K562 (cell line): ENCODE measurements around the gene LRRTM2. TPM values are rescaled to one million over a fixed set of nuclear protein-coding genes. Genes with fewer than 3 reads are reported as not detected.

ENCODE experiments used
- ATAC-seq: fragments of 200-7000 bp; cut with Tn5 transposase; 3 replicates; pipeline ENCODE4 v1.9.1; 2020; ENCODE audit warnings: moderate library complexity
- BruUV-seq: library from RNA; stranded (reverse); fragments of 400-500 nt; replicated peaks from 2 replicates; lab custom pipeline; 2021; lab: Mats Ljungman, UMichigan
- CTCF ChIA-PET: fragments of 300-600 bp; formaldehyde crosslinking; extraction: SDS; loops from one replicate; lab custom pipeline; 2021; ENCODE audit warnings: low intra/inter-chr PET ratio; lab: Yijun Ruan, JAX
- POLR2A ChIA-PET: fragments of 300-600, 350-650 bp; sonication (Branson Sonifier 250); formaldehyde crosslinking; extraction: SDS; loops from one replicate; lab custom pipeline; 2021; ENCODE audit warnings: antibody characterized with exemption, inconsistent platforms; lab: Yijun Ruan, JAX
- DNase-seq, 4 experiments: peaks; one replicate each; pipeline versions ENCODE4 v3.0.0 to v3.0.0-alpha.2; 2011 to 2018; ENCODE audit warnings: low spot score in 3 of 4, mixed read lengths in 3 of 4; ENCODE audit errors: extremely low read depth in 1 of 4
- FAIRE-seq: peaks from 2 replicates; lab custom pipeline; 2011; peaks lifted over from hg19 to GRCh38; lab: Jason Lieb, UNC
- H2AFZ ChIP-seq: 2 replicates; pipeline ENCODE4 v1.6.0; 2011; ENCODE audit warnings: low read depth, low read length, control low read depth, inconsistent platforms
- H3K27ac ChIP-seq: fragments of 200-600 bp; 3 replicates; pipeline ENCODE4 v1.8.0; 2011; ENCODE audit warnings: low read depth, mild to moderate bottlenecking, control low read depth, inconsistent platforms, low read length, moderate library complexity, mixed read lengths; ENCODE audit errors: extremely low read depth
- H3K27me3 ChIP-seq, 2 experiments: fragments of 300-600 bp in 1 of 2; 2 replicates in 1 of 2; 3 replicates in 1 of 2; pipeline versions ENCODE4 v1.6.0 to v1.8.0; 2011; ENCODE audit warnings: inconsistent platforms in 2 of 2, low read length in 2 of 2, mild to moderate bottlenecking in 1 of 2, mixed read lengths in 1 of 2, moderate library complexity in 1 of 2; ENCODE audit not compliant: control insufficient read depth in 2 of 2, insufficient read depth in 2 of 2
- H3K36me3 ChIP-seq: fragments of 300-600 bp; 3 replicates; pipeline ENCODE4 v1.8.0; 2011; ENCODE audit warnings: mild to moderate bottlenecking, low read length, inconsistent platforms; ENCODE audit not compliant: control insufficient read depth, insufficient read depth
- H3K4me1 ChIP-seq, 2 experiments: fragments of 200-600 bp in 1 of 2; replicated peaks in 1 of 2; 2 replicates in 1 of 2; 3 replicates in 1 of 2; pipeline versions ENCODE4 v1.5.1 to v1.8.0; 2011; ENCODE audit warnings: inconsistent platforms in 2 of 2, low read length in 2 of 2, mild to moderate bottlenecking in 1 of 2, mixed read lengths in 1 of 2, moderate library complexity in 1 of 2; ENCODE audit not compliant: control insufficient read depth in 2 of 2, insufficient read depth in 2 of 2
- H3K4me2 ChIP-seq: 2 replicates; pipeline ENCODE4 v1.6.1; 2011; ENCODE audit warnings: low read length, control low read depth, inconsistent platforms, mixed read lengths; ENCODE audit not compliant: insufficient read depth
- H3K4me3 ChIP-seq: fragments of 200-600 bp; sonication (generic), shearing (Covaris generic); 2 replicates; pipeline ENCODE4 v1.5.1; 2016; ENCODE audit warnings: control low read depth, inconsistent platforms
- H3K79me2 ChIP-seq: fragments of 200-600 bp; 3 replicates; pipeline ENCODE4 v1.8.0; 2011; ENCODE audit warnings: low read length, inconsistent platforms; ENCODE audit not compliant: control insufficient read depth, insufficient read depth
- H3K9ac ChIP-seq, 2 experiments: 2 replicates each; pipeline versions ENCODE4 v1.6.0 to v1.6.1; 2011; ENCODE audit warnings: low read depth in 2 of 2, low read length in 2 of 2, control low read depth in 1 of 2, inconsistent platforms in 1 of 2, mild to moderate bottlenecking in 1 of 2, mixed read lengths in 1 of 2; ENCODE audit not compliant: insufficient read depth in 1 of 2
- H3K9me1 ChIP-seq: one replicate; pipeline ENCODE4 v1.6.0; 2011; ENCODE audit warnings: inconsistent platforms, mild to moderate bottlenecking, low read length, moderate library complexity; ENCODE audit not compliant: control insufficient read depth, insufficient read depth
- H3K9me3 ChIP-seq: replicated peaks from 2 replicates; pipeline ENCODE4 v1.5.1; 2011; ENCODE audit warnings: low read depth, low read length, inconsistent platforms; ENCODE audit not compliant: control insufficient read depth, insufficient read depth
- H4K20me1 ChIP-seq: replicated peaks from 2 replicates; pipeline ENCODE4 v1.6.1; 2011; ENCODE audit warnings: low read length, inconsistent platforms, mixed read lengths; ENCODE audit not compliant: control insufficient read depth, insufficient read depth
- CSDE1 ChIP-seq, 2 experiments: fragments of 450-650 bp; IDR thresholded peaks; 2 replicates each; pipeline ENCODE4 v1.6.1; 2016; ENCODE audit warnings: mild to moderate bottlenecking in 1 of 2
- FOSL1 ChIP-seq: fragments of 200-800 bp; sonication (Bioruptor generic); conservative IDR thresholded peaks from 2 replicates; pipeline ENCODE4 v1.6.1; 2016; ENCODE audit warnings: missing genetic modification characterization, missing compliant biosample characterization
- HIVEP1 ChIP-seq: fragments of 250-450 bp; sonication (Bioruptor Pico); IDR thresholded peaks from 2 replicates; pipeline ENCODE4 v1.4.0; 2020; ENCODE audit warnings: mild to moderate bottlenecking
- LEF1 ChIP-seq: fragments of 450-650 bp; IDR thresholded peaks from 2 replicates; pipeline ENCODE4 v1.6.1; 2016; ENCODE audit warnings: mild to moderate bottlenecking
- RCOR1 ChIP-seq, 2 experiments: IDR thresholded peaks; 2 replicates each; pipeline ENCODE4 v1.6.1; 2012; ENCODE audit warnings: low read depth in 2 of 2, low read length in 2 of 2, borderline replicate concordance in 1 of 2, improper control_type of control experiment in 1 of 2
- ZBTB34 ChIP-seq: fragments of 250-450 bp; sonication (Bioruptor Pico); IDR thresholded peaks from 2 replicates; pipeline ENCODE4 v1.8.0; 2021; ENCODE audit warnings: mild to moderate bottlenecking, moderate library complexity
- ZFP1 ChIP-seq: fragments of 450-650 bp; formaldehyde crosslinking; IDR thresholded peaks from 2 replicates; pipeline ENCODE4 v1.4.0; 2020; ENCODE audit warnings: mild to moderate bottlenecking, mixed read lengths
- ZNF592 ChIP-seq: fragments of 450-650 bp; IDR thresholded peaks from 2 replicates; pipeline ENCODE4 v1.6.1; 2017; ENCODE audit warnings: antibody characterized with exemption, mild to moderate bottlenecking
- ZNF785 ChIP-seq: fragments of 250-450 bp; sonication (Bioruptor Pico); IDR thresholded peaks from 2 replicates; pipeline ENCODE4 v1.4.0; 2020; ENCODE audit warnings: mild to moderate bottlenecking
- WGBS: fragments of 100-300 bp; shearing (Covaris generic); methylation state at CpG from one replicate; pipeline ENCODE4 v1.1.6; 2016; ENCODE audit warnings: low coverage, mixed read lengths; ENCODE audit not compliant: insufficient coverage; ENCODE audit errors: missing lambda C conversion rate; 5-methylcytosine and 5-hydroxymethylcytosine counted together
- in situ Hi-C: fragments of 300-500 bp; cut with MboI; formaldehyde crosslinking; loops from 4 replicates; pipeline ENCODE4 v1.15.0; 2018; ENCODE audit warnings: inconsistent platforms, mixed read lengths
- intact Hi-C: fragments of 100-400 bp; cut with micrococcal nuclease; formaldehyde crosslinking; loops from 2 replicates; pipeline ENCODE4 v1.14.2; 2022
- polyA plus RNA-seq, 8 experiments: library from polyadenylated mRNA; depleted of rRNA in 4 of 8; stranded (reverse) in 5 of 8; unstranded in 3 of 8; fragments of >200 nt; fragmentation: Nextera tagmentation in 2 of 8; fragmentation: Illumina TruSeq in 1 of 8; extraction: Ambion mirVana in 2 of 8; extraction: Trizol in 1 of 8; gene quantifications; 2 replicates each; pipeline versions ENCODE4 v1.2.1 to v1.2.3, GENCODE V29; 2011 to 2014; ENCODE audit warnings: inconsistent platforms in 1 of 8, missing spikeins in 1 of 8
- total RNA-seq, 7 experiments: library from RNA; depleted of rRNA in 6 of 7; stranded (reverse); fragments of >200 nt in 6 of 7; fragmentation: Illumina TruSeq in 2 of 7; extraction: Trizol in 2 of 7; gene quantifications; 2 replicates each; pipeline versions ENCODE4 v1.2.1 to v1.2.3, GENCODE V29; 2011 to 2021; ENCODE audit warnings: low replicate concordance in 1 of 7
- TF ChIP-seq, protein P1 (sequence below): fragments of 200-800 bp; sonication (Bioruptor generic); IDR thresholded peaks from 2 replicates; pipeline ENCODE4 v1.6.1; 2017; ENCODE audit warnings: missing genetic modification characterization, missing compliant biosample characterization

The LRRTM2 gene
- total and polyA plus RNA-seq, 9 of the 15 experiments (the other 6 are each of a cell fraction or from before 2014, with no cell fraction given), result under 0.01 to 0.07 (median 0.03) TPM; not detected in 4

GRCh38 chr5:138909734-138910133 lies 34.6 kb upstream of the LRRTM2 start (continued):
- TF ChIP-seq, protein P1, sequence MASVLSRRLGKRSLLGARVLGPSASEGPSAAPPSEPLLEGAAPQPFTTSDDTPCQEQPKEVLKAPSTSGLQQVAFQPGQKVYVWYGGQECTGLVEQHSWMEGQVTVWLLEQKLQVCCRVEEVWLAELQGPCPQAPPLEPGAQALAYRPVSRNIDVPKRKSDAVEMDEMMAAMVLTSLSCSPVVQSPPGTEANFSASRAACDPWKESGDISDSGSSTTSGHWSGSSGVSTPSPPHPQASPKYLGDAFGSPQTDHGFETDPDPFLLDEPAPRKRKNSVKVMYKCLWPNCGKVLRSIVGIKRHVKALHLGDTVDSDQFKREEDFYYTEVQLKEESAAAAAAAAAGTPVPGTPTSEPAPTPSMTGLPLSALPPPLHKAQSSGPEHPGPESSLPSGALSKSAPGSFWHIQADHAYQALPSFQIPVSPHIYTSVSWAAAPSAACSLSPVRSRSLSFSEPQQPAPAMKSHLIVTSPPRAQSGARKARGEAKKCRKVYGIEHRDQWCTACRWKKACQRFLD, result no peak
- TF ChIP-seq RCOR1 (IDR thresholded peaks at IDR 0.05; ENCODE audit: borderline replicate concordance in 1 of 2, low read depth in 2 of 2, low read length in 2 of 2) (no peak), FOSL1 (tag) (no peak), CSDE1 (IDR thresholded peaks at IDR 0.05) (no peak), ZFP1 (CRISPR knock-in tag) (no peak), ZBTB34 (CRISPR knock-in tag) (no peak), ZNF785 (CRISPR knock-in tag) (no peak), HIVEP1 (no peak)

GRCh38 chr5:138905541-138905940 lies 30.4 kb upstream of the LRRTM2 start:
- ATAC-seq (no peak), FAIRE-seq (no peak), DNase-seq (no peak)
- Histone ChIP-seq H3K27me3 (no peaks in the 10 kb centered on the region), H3K4me2 (no peak overlapping the region), H3K27ac (no peak overlapping the region), H2AFZ (no peak overlapping the region), H3K9me1 (no peaks in the 10 kb centered on the region), H3K4me1 (peaks cover 0 to 2% of the 10 kb centered on the region in 2 experiments; a peak in 2 of 5 replicates), H3K36me3 (peaks cover 16% of the 10 kb centered on the region; the same call in 2 of the 3 replicates), H3K9ac (no peak overlapping the region), H3K4me3 (no peak overlapping the region), H3K9me3 (no peaks in the 10 kb centered on the region), H3K79me2 (no peaks in the 10 kb centered on the region), H4K20me1 (no peaks in the 10 kb centered on the region)
- in situ Hi-C loops, result no loop called here
- no TSS peak for BruUV-seq
- no peak for TF ChIP-seq ZNF592
- no peak for TF ChIP-seq LEF1
- CTCF ChIA-PET, result no interaction called here
- intact Hi-C loops, result no loop called here
- POLR2A ChIA-PET, result no interaction called here
- WGBS, result 100% methylated on average over 1 of the region's 1 CpG
